Left colon (tissue), 2 donors: ENCODE measurements around the gene BICC1. TPM values are rescaled to one million over a fixed set of nuclear protein-coding genes. Genes with fewer than 3 reads are reported as not detected.

Source experiments
- ATAC-seq: fragments of 200-7000 bp; cut with Tn5 transposase; one replicate; pipeline ENCODE4 v1.9.1; 2020; ENCODE audit warnings: mild to moderate bottlenecking, moderate library complexity
- DNase-seq, 2 donors: peaks; one replicate each; pipeline ENCODE4 v3.0.0-alpha.2; 2020
- intact Hi-C, 2 donors: fragments of 100-400 bp; cut with DNase I in 1 of 2; cut with micrococcal nuclease in 1 of 2; formaldehyde crosslinking; loops; one replicate each; pipeline versions ENCODE4 v1.11.2 to v1.14.0; 2022; cut with DNase I, micrococcal nuclease
- total RNA-seq, 2 donors: library from RNA; stranded (reverse); fragmentation: NEBNext Ultra II Directional; extraction: Animal tissue kit (Norgen Biotek cat#: 25700); gene quantifications; one replicate each; pipeline ENCODE4 v1.2.1, GENCODE V29; 2021
- donor health status: DM: no; HTN: no; CAD: no.
- donor health status: DM: yes; HTN: yes; CAD: no.

Gene BICC1
- total RNA-seq, 2 donors from 2014 or later: 1.7 to 2.5 TPM

GRCh38 chr10:58718596-58718995, 205.9 kb downstream of the BICC1 start:
- intact Hi-C loops: no loop called here
- no peak for ATAC-seq
- DNase-seq: no peak

- no peak for DNase-seq
- ATAC-seq: no peak
- intact Hi-C loops: no loop called here
Observed at GRCh38 chr10:58721601-58722281, 209.1 kb downstream of the BICC1 start.

- DNase-seq (no peak), ATAC-seq (no peak)
- intact Hi-C loops: no loop called here
Observed at GRCh38 chr10:58723186-58723585, 210.5 kb downstream of the BICC1 start.

GRCh38 chr10:58723966-58724365, 211.3 kb downstream of the BICC1 start:
- no peak for DNase-seq
- no peak for ATAC-seq
- intact Hi-C loops: no loop called here

GRCh38 chr10:58724781-58725180, 212.1 kb downstream of the BICC1 start:
- intact Hi-C loops: no loop called here
- ATAC-seq (no peak), DNase-seq (no peak)

GRCh38 chr10:58725901-58726300, 213.2 kb downstream of the BICC1 start:
- no peak for DNase-seq
- ATAC-seq: no peak
- intact Hi-C loops: no loop called here

- ATAC-seq (no peak), DNase-seq (no peak)
- intact Hi-C loops: no loop called here
Observed at GRCh38 chr10:58727633-58728032, 215.0 kb downstream of the BICC1 start.

GRCh38 chr10:58731276-58731675, 218.6 kb downstream of the BICC1 start:
- ATAC-seq: no peak
- intact Hi-C loops: no loop called here
- DNase-seq: no peak

- ATAC-seq (no peak), DNase-seq (no peak)
- intact Hi-C loops: no loop called here
Observed at GRCh38 chr10:58733436-58733835, 220.8 kb downstream of the BICC1 start.

- ATAC-seq: no peak
- intact Hi-C loops: no loop called here
- DNase-seq: no peak
Observed at GRCh38 chr10:58734116-58734515, 221.4 kb downstream of the BICC1 start.

GRCh38 chr10:58734664-58735063, 222.0 kb downstream of the BICC1 start:
- no peak for ATAC-seq
- intact Hi-C loops: no loop called here
- DNase-seq: no peak

GRCh38 chr10:58735087-58735486, 222.4 kb downstream of the BICC1 start:
- intact Hi-C loops: no loop called here
- DNase-seq (no peak), ATAC-seq (no peak)

GRCh38 chr10:58740620-58741369, 228.1 kb downstream of the BICC1 start:
- DNase-seq (no peak), ATAC-seq (no peak)
- intact Hi-C loops: no loop called here

- ATAC-seq: no peak
- DNase-seq: no peak
- intact Hi-C loops: no loop called here
Observed at GRCh38 chr10:58741673-58742072, 229.0 kb downstream of the BICC1 start.

GRCh38 chr10:58742141-58742540, 229.5 kb downstream of the BICC1 start:
- intact Hi-C loops: no loop called here
- ATAC-seq (no peak), DNase-seq (no peak)

- no peak for DNase-seq
- ATAC-seq: no peak
- intact Hi-C loops: no loop called here
Observed at GRCh38 chr10:58743466-58744115, 230.9 kb downstream of the BICC1 start.

- intact Hi-C loops: no loop called here
- no peak for ATAC-seq
- DNase-seq: no peak
Observed at GRCh38 chr10:58746474-58747185, 234.0 kb downstream of the BICC1 start.

GRCh38 chr10:58747687-58748086, 235.0 kb downstream of the BICC1 start:
- no peak for ATAC-seq
- intact Hi-C loops: no loop called here
- no peak for DNase-seq

GRCh38 chr10:58752665-58753064, 240.0 kb downstream of the BICC1 start:
- no peak for DNase-seq
- intact Hi-C loops: no loop called here
- ATAC-seq: no peak

- intact Hi-C loops: no loop called here
- ATAC-seq (peak; percentile 79), DNase-seq (no peak)
Observed at GRCh38 chr10:58753425-58753824, 240.8 kb downstream of the BICC1 start.
